Kidney (tissue), 14 donors: ENCODE results near the gene ITM2C. TPM values are rescaled to one million over a fixed set of nuclear protein-coding genes. Genes with fewer than 3 reads are reported as not detected.

Experiments used
- DNase-seq, 5 donors: peaks; one replicate each; pipeline ENCODE4 v3.0.0-alpha.2; 2013 to 2020
- FAIRE-seq: peaks from 2 replicates; lab custom pipeline; 2012; peaks lifted over from hg19 to GRCh38; lab: Jason Lieb, UNC
- H3K27ac ChIP-seq, 2 donors: one replicate each; pipeline ENCODE4 v1.7.0; 2013; ENCODE audit warnings: low read depth in 2 of 2, low read length in 2 of 2, inconsistent platforms in 1 of 2
- H3K27me3 ChIP-seq: one replicate; pipeline ENCODE4 v1.7.1; 2013; ENCODE audit warnings: low read length, inconsistent platforms; ENCODE audit not compliant: control insufficient read depth, insufficient read depth
- H3K36me3 ChIP-seq, 3 donors: one replicate each; pipeline versions ENCODE4 v1.7.0 to v1.7.1; 2013; ENCODE audit warnings: low read length in 3 of 3, control low read depth in 1 of 3, inconsistent platforms in 1 of 3; ENCODE audit not compliant: insufficient read depth in 3 of 3, control insufficient read depth in 2 of 3
- H3K4me1 ChIP-seq, 3 donors: one replicate each; pipeline versions ENCODE4 v1.7.0 to v1.7.1; 2013; ENCODE audit warnings: low read length in 3 of 3, inconsistent platforms in 1 of 3, low read depth in 1 of 3; ENCODE audit not compliant: control insufficient read depth in 2 of 3, insufficient read depth in 2 of 3
- H3K4me3 ChIP-seq, 3 donors: one replicate each; pipeline versions ENCODE4 v1.7.0 to v1.8.1; 2013; ENCODE audit warnings: low read length in 3 of 3, control low read depth in 1 of 3, inconsistent platforms in 1 of 3
- H3K9ac ChIP-seq, 3 donors: one replicate each; pipeline versions ENCODE4 v1.7.0 to v1.7.1; 2013; ENCODE audit warnings: low read length in 3 of 3, control low read depth in 1 of 3, inconsistent platforms in 1 of 3
- H3K9me3 ChIP-seq, 3 donors: one replicate each; pipeline versions ENCODE4 v1.7.0 to v1.7.1; 2013; ENCODE audit warnings: low read length in 3 of 3, control low read depth in 1 of 3, inconsistent platforms in 1 of 3; ENCODE audit not compliant: control insufficient read depth in 2 of 3, insufficient read depth in 1 of 3
- CTCF ChIP-seq: IDR thresholded peaks from 3 replicates; pipeline ENCODE4 v1.5.1; 2012; ENCODE audit warnings: mild to moderate bottlenecking, moderate library complexity, borderline replicate concordance; ENCODE audit not compliant: insufficient read depth; ENCODE audit errors: extremely low read depth
- intact Hi-C: fragments of 100-400 bp; cut with DNase I; formaldehyde crosslinking; loops from one replicate; pipeline ENCODE4 v1.11.1; 2022
- polyA plus RNA-seq: library from polyadenylated mRNA; stranded (reverse); fragments of 350-450 nt; fragmentation: Illumina TruSeq; extraction: RNeasy Lipid Tissue Mini Kit (QIAGEN cat#74804); gene quantifications from one replicate; pipeline ENCODE4 v1.2.3, GENCODE V29; 2014; ENCODE audit warnings: low read depth, low replicate concordance; ENCODE audit not compliant: insufficient read depth
- total RNA-seq: library from RNA; stranded (reverse); fragmentation: NEBNext Ultra II Directional; extraction: Animal tissue kit (Norgen Biotek cat#: 25700); gene quantifications from one replicate; pipeline ENCODE4 v1.2.1, GENCODE V29; 2021
- donor health status: control.
- donor health status: control.
- donor health status: control.
- donor health status: control.
- donor health status: control.
- donor health status: DM: yes; HTN: yes; CAD: no.
- donor health status: Normal renal cell carcinoma (clear cell type).

ITM2C gene
- total and polyA plus RNA-seq, 2 donors from 2014 or later: 308 to 1,131 TPM

- Histone ChIP-seq H3K4me1 (no peaks in the 10 kb centered on the region), H3K36me3 (peaks cover 0 to 11% (median 10%) of the 10 kb centered on the region in 3 donors), H3K9me3 (no peaks in the 10 kb centered on the region), H3K4me3 (no peak overlapping the region), H3K27me3 (no peaks in the 10 kb centered on the region), H3K9ac (no peak overlapping the region), H3K27ac (no peak overlapping the region)
- TF ChIP-seq CTCF: no peak
- no peak for DNase-seq
- no peak for FAIRE-seq
- intact Hi-C loops: loop anchor here (10.0 kb wide), 1 partner anchor 163 kb away; no protein-coding TSS in a partner anchor
Measured at GRCh38 chr2:230821991-230822520, 42.7 kb upstream of the ITM2C start.

GRCh38 chr2:230823264-230823964, 41.3 kb upstream of the ITM2C start:
- intact Hi-C loops: loop anchor here (10.0 kb wide), 1 partner anchor 161 kb away; no protein-coding TSS in a partner anchor
- Histone ChIP-seq H3K9me3 (no peaks in the 10 kb centered on the region), H3K27me3 (no peaks in the 10 kb centered on the region), H3K27ac (no peak overlapping the region), H3K9ac (no peak overlapping the region), H3K4me3 (no peak overlapping the region), H3K4me1 (peaks cover 0 to 5% (median 0%) of the 10 kb centered on the region in 3 donors), H3K36me3 (peaks cover 0 to 6% (median 6%) of the 10 kb centered on the region in 3 donors)
- DNase-seq: no peak
- no peak for FAIRE-seq
- no peak for TF ChIP-seq CTCF

- Histone ChIP-seq H3K36me3 (no peaks in the 10 kb centered on the region), H3K27me3 (no peaks in the 10 kb centered on the region), H3K4me1 (peaks cover 0 to 5% (median 0%) of the 10 kb centered on the region in 3 donors), H3K9ac (no peak overlapping the region), H3K27ac (no peak overlapping the region), H3K9me3 (no peaks in the 10 kb centered on the region), H3K4me3 (peak overlapping the region in 1 of 3 donors; percentile 14)
- intact Hi-C loops: loop anchor here (10.0 kb wide), 1 partner anchor 160 kb away; no protein-coding TSS in a partner anchor
- FAIRE-seq (no peak), DNase-seq (peak in 4 of 5 donors; percentile 66 to 95 (median 84))
- peak; percentile 82 for TF ChIP-seq CTCF
Measured at GRCh38 chr2:230824406-230824978, 40.2 kb upstream of the ITM2C start.
